PC-3 (cell line): ENCODE results near the gene DDX5. TPM values are rescaled to one million over a fixed set of nuclear protein-coding genes. Genes with fewer than 3 reads are reported as not detected.

Experiments
- ATAC-seq: fragments of 200-7000 bp; cut with Tn5 transposase; 2 replicates; pipeline ENCODE4 v1.9.1; 2020; ENCODE audit warnings: mild to moderate bottlenecking, moderate library complexity
- BruUV-seq: library from RNA; stranded (reverse); fragments of 400-500 nt; replicated peaks from 2 replicates; lab custom pipeline; 2021; lab: Mats Ljungman, UMichigan
- CTCF ChIA-PET: fragments of 300-600 bp; sonication (Branson Sonifier 250); formaldehyde crosslinking; loops from one replicate; lab custom pipeline; 2022; ENCODE audit warnings: antibody characterized with exemption; lab: Charles Lee
- POLR2A ChIA-PET: fragments of 300-600 bp; sonication (Branson Sonifier 250); formaldehyde crosslinking; loops from one replicate; lab custom pipeline; 2022; ENCODE audit warnings: antibody characterized with exemption; ENCODE audit not compliant: unreplicated experiment; lab: Charles Lee
- DNase-seq: peaks from one replicate; pipeline ENCODE4 v3.0.0-alpha.2; 2015
- H2AFZ ChIP-seq: fragments of 300-600 bp; sonication (generic); 2 replicates; pipeline ENCODE4 v1.6.0; 2016; ENCODE audit warnings: antibody characterized with exemption, low read length
- H3F3A ChIP-seq: fragments of 300-600 bp; sonication (generic); one replicate; pipeline ENCODE4 v1.6.0; 2017; ENCODE audit warnings: antibody characterized with exemption, low read length, control low read depth, mild to moderate bottlenecking; ENCODE audit not compliant: unreplicated experiment
- H3K27ac ChIP-seq: fragments of 300-600 bp; sonication (generic); 2 replicates; pipeline ENCODE4 v1.5.1; 2016; ENCODE audit warnings: mild to moderate bottlenecking, low read length
- H3K27me3 ChIP-seq: fragments of 300-600 bp; sonication (generic); 2 replicates; pipeline ENCODE4 v1.6.1; 2016; ENCODE audit warnings: low read length, mixed read lengths
- H3K36me3 ChIP-seq: fragments of 300-600 bp; sonication (generic); 2 replicates; pipeline ENCODE4 v1.6.1; 2016; ENCODE audit warnings: low read depth, mixed run types, low read length, mixed read lengths
- H3K4me1 ChIP-seq: fragments of 300-600 bp; sonication (generic); 2 replicates; pipeline ENCODE4 v1.5.1; 2016; ENCODE audit warnings: low read length; ENCODE audit not compliant: insufficient read depth
- H3K4me2 ChIP-seq: fragments of 300-600 bp; sonication (generic); 2 replicates; pipeline ENCODE4 v1.6.0; 2016; ENCODE audit warnings: low read length
- H3K4me3 ChIP-seq: fragments of 300-600 bp; sonication (generic); 2 replicates; pipeline ENCODE4 v1.5.1; 2016; ENCODE audit warnings: mild to moderate bottlenecking, low read length, mixed read lengths
- H3K79me2 ChIP-seq: fragments of 300-600 bp; sonication (generic); 2 replicates; pipeline ENCODE4 v1.6.1; 2017; ENCODE audit warnings: low read length, mixed read lengths
- H3K9ac ChIP-seq: fragments of 300-600 bp; sonication (generic); 2 replicates; pipeline ENCODE4 v1.6.0; 2016; ENCODE audit warnings: mild to moderate bottlenecking, low read length
- H3K9me2 ChIP-seq: fragments of 300-600 bp; sonication (generic); replicated peaks from 2 replicates; pipeline ENCODE4 v1.6.1; 2016; ENCODE audit warnings: mixed run types, low read length, mixed read lengths
- H3K9me3 ChIP-seq: fragments of 300-600 bp; sonication (generic); 2 replicates; pipeline ENCODE4 v1.6.1; 2016; ENCODE audit warnings: low read length, mixed read lengths
- H4K20me1 ChIP-seq: fragments of 300-600 bp; sonication (generic); 2 replicates; pipeline ENCODE4 v1.6.1; 2016; ENCODE audit warnings: low read length, mixed read lengths
- CTCF ChIP-seq: fragments of 300-600 bp; sonication (generic); conservative IDR thresholded peaks from 2 replicates; pipeline ENCODE4 v1.5.1; 2017; ENCODE audit warnings: antibody characterized with exemption, low read depth, mild to moderate bottlenecking, low read length
- EZH2 ChIP-seq: fragments of 300-600 bp; sonication (generic); IDR thresholded peaks from one replicate; pipeline ENCODE4 v1.6.1; 2017; ENCODE audit warnings: antibody characterized with exemption, mild to moderate bottlenecking, low read length; ENCODE audit not compliant: unreplicated experiment
- EZH2phosphoT487 ChIP-seq: fragments of 300-600 bp; sonication (generic); IDR thresholded peaks from 2 replicates; pipeline ENCODE4 v1.6.1; 2018; ENCODE audit warnings: mild to moderate bottlenecking, antibody characterized with exemption, low read length, borderline replicate concordance
- intact Hi-C: fragments of 100-400 bp; cut with micrococcal nuclease; formaldehyde crosslinking; loops from 2 replicates; pipeline ENCODE4 v1.9.0; 2023
- total RNA-seq: library from RNA; depleted of rRNA; stranded (reverse); fragments of >200 nt; gene quantifications from 2 replicates; pipeline ENCODE4 v1.2.3, GENCODE V29; 2014

The DDX5 gene
- total RNA-seq, 1 experiment from 2014 or later: 450 TPM

- DNase-seq (peak; percentile 32), ATAC-seq (no peak)
- no peak overlapping the region for H3K27ac ChIP-seq
- intact Hi-C loops: no loop called here
- ChIA-PET CTCF (no interaction called here), POLR2A (interaction anchor here (0.5 to 0.6 kb wide), 4 partner anchors 59 to 733 kb away, joined by 3 to 7 read pairs (median 4); no protein-coding TSS in a partner anchor)
- no peaks in the 10 kb centered on the region for H3K9me2 ChIP-seq
- no peaks in the 10 kb centered on the region for H3K9me3 ChIP-seq
- peaks cover 68% of the 10 kb centered on the region for H3K79me2 ChIP-seq
- no peak for TF ChIP-seq EZH2phosphoT487
- TF ChIP-seq CTCF: no peak
- TF ChIP-seq EZH2: no peak
- no peak overlapping the region for H3K9ac ChIP-seq
- H3K4me3 ChIP-seq: 0 out of 2 replicates have a peak overlapping the region, but pooled peaks have one; percentile 3
- H3K36me3 ChIP-seq: peaks cover 72% of the 10 kb centered on the region
- H3K4me2 ChIP-seq: peak overlapping the region; percentile 93
- peaks cover 82% of the 10 kb centered on the region for H3K4me1 ChIP-seq
- no peak overlapping the region for H2AFZ ChIP-seq
- H4K20me1 ChIP-seq: peaks cover 65% of the 10 kb centered on the region
- BruUV-seq: no TSS peak
- peaks cover 62% of the 10 kb centered on the region for H3F3A ChIP-seq
- no peaks in the 10 kb centered on the region for H3K27me3 ChIP-seq
These were observed 6.1 kb downstream of the DDX5 start for GRCh38 chr17:64499805-64500486.

GRCh38 chr17:64498308-64499203 is 7.5 kb downstream of the DDX5 start:
- no peak overlapping the region for H3K9ac ChIP-seq
- POLR2A ChIA-PET: interaction anchor here (0.6 to 0.7 kb wide), 4 partner anchors 9 to 1063 kb away, joined by 3 to 15 read pairs (median 8); no protein-coding TSS in a partner anchor

More at GRCh38 chr17:64498308-64499203, 7.5 kb downstream of the DDX5 start:
- Histone ChIP-seq H3K9me3 (no peaks in the 10 kb centered on the region), H3K9me2 (no peaks in the 10 kb centered on the region), H3K79me2 (peaks cover 68% of the 10 kb centered on the region), H4K20me1 (peaks cover 57% of the 10 kb centered on the region), H3K36me3 (peaks cover 58% of the 10 kb centered on the region), H3K4me1 (peaks cover 80% of the 10 kb centered on the region), H3F3A (peaks cover 59% of the 10 kb centered on the region), H3K4me2 (peak overlapping the region; percentile 93), H3K27me3 (no peaks in the 10 kb centered on the region), H2AFZ (no peak overlapping the region), H3K4me3 (peak overlapping the region; percentile 86), H3K27ac (peak overlapping the region; percentile 68)
- ATAC-seq: peak; percentile 21
- peak; percentile 68 for DNase-seq
- CTCF ChIA-PET: interaction anchor here (0.7 kb wide), 1 partner anchor 209 kb away, joined by 5 read pairs; no protein-coding TSS in a partner anchor
- intact Hi-C loops: no loop called here
- BruUV-seq: no TSS peak
- TF ChIP-seq CTCF (no peak), EZH2phosphoT487 (no peak), EZH2 (no peak)
